GM19324 (cell line): ENCODE results near the gene CHRNB1.
"Not testable (repeated sequence)": the region's sequence is repeated elsewhere in the genome, so short reads cannot be mapped to it uniquely, and the experiment has no call there.

Experiments used
- ATAC-seq: cut with Tn5 transposase; IDR thresholded peaks from one replicate; pipeline ENCODE4 v1.9.1; 2021; ENCODE audit warnings: mild to moderate bottlenecking, moderate library complexity; ENCODE audit not compliant: unreplicated experiment, low FRiP score

The CHRNB1 gene

GRCh38 chr17:7466318-7466638 lies 21.4 kb downstream of the CHRNB1 start:
- ATAC-seq = no peak

- no peak for ATAC-seq
These were observed 21.9 kb downstream of the CHRNB1 start for GRCh38 chr17:7466639-7467341.

GRCh38 chr17:7467498-7467897 lies 22.6 kb downstream of the CHRNB1 start:
- no peak for ATAC-seq

- ATAC-seq = no peak
These were observed 23.4 kb downstream of the CHRNB1 start for GRCh38 chr17:7468290-7468689.

- no peak for ATAC-seq
These were observed 24.0 kb downstream of the CHRNB1 start for GRCh38 chr17:7468804-7469389.

GRCh38 chr17:7469843-7470242 lies 25.0 kb downstream of the CHRNB1 start:
- not testable (repeated sequence) for ATAC-seq

- not testable (repeated sequence) for ATAC-seq
These were observed 25.7 kb downstream of the CHRNB1 start for GRCh38 chr17:7470457-7470973.

- ATAC-seq = no peak
These were observed 26.9 kb downstream of the CHRNB1 start for GRCh38 chr17:7471729-7472128.

GRCh38 chr17:7474767-7475166 lies 29.9 kb downstream of the CHRNB1 start:
- ATAC-seq = not testable (repeated sequence)

GRCh38 chr17:7475764-7476422 lies 31.0 kb downstream of the CHRNB1 start:
- no peak for ATAC-seq

- ATAC-seq = no peak
These were observed 31.6 kb downstream of the CHRNB1 start for GRCh38 chr17:7476494-7476893.

GRCh38 chr17:7476951-7477350 lies 32.1 kb downstream of the CHRNB1 start:
- no peak for ATAC-seq

GRCh38 chr17:7477392-7478275 lies 32.8 kb downstream of the CHRNB1 start:
- no peak for ATAC-seq

GRCh38 chr17:7478276-7479212 lies 33.7 kb downstream of the CHRNB1 start:
- ATAC-seq = no peak

- no peak for ATAC-seq
These were observed 34.6 kb downstream of the CHRNB1 start, which contains the start of gene ZBTB4 for GRCh38 chr17:7479213-7480088. ZBTB4 (minus strand) TSS chr17:7479631; CDS start chr17:7466801, 12,830 bp downstream.

- no peak for ATAC-seq
These were observed 35.2 kb downstream of the CHRNB1 start for GRCh38 chr17:7480089-7480384.

- not testable (repeated sequence) for ATAC-seq
These were observed 36.4 kb downstream of the CHRNB1 start, which contains the start of gene SLC35G6 for GRCh38 chr17:7481275-7481674. SLC35G6 (plus strand) TSS chr17:7481446; CDS start chr17:7481517, 71 bp downstream.

- not testable (repeated sequence) for ATAC-seq
These were observed 37.2 kb downstream of the CHRNB1 start for GRCh38 chr17:7481842-7482741.
